Endothelial cell of umbilical vein (primary cell): ENCODE data around the gene RHOC. TPM values are rescaled to one million over a fixed set of nuclear protein-coding genes. Genes with fewer than 3 reads are reported as not detected.

ENCODE experiments used
- BruUV-seq: library from RNA; stranded (reverse); fragments of 400-500 nt; replicated peaks from 2 replicates; lab custom pipeline; 2021; lab: Mats Ljungman, UMichigan
- CTCF ChIA-PET: fragments of 300-600, 350-600 bp; sonication (Branson Sonifier 250); formaldehyde crosslinking; loops from one replicate; lab custom pipeline; 2021; ENCODE audit warnings: antibody characterized with exemption, inconsistent platforms; lab: Charles Lee
- POLR2A ChIA-PET: fragments of 300-600, 350-600 bp; sonication (Branson Sonifier 250); formaldehyde crosslinking; loops from one replicate; lab custom pipeline; 2021; ENCODE audit warnings: antibody characterized with exemption, inconsistent platforms; lab: Charles Lee
- DNase-seq: peaks from one replicate; pipeline ENCODE4 v3.0.0-alpha.2; 2011; ENCODE audit warnings: low read depth, low spot score
- FAIRE-seq: peaks from 2 replicates; lab custom pipeline; 2011; peaks lifted over from hg19 to GRCh38; lab: Jason Lieb, UNC
- H2AFZ ChIP-seq: 2 replicates; pipeline ENCODE4 v1.6.0; 2012; ENCODE audit warnings: low read depth, low read length, control low read depth, inconsistent platforms
- H3K27ac ChIP-seq: 2 replicates; pipeline ENCODE4 v1.5.1; 2011; ENCODE audit warnings: low read depth, mild to moderate bottlenecking, control low read depth, low read length, moderate library complexity; ENCODE audit not compliant: insufficient read depth
- H3K27me3 ChIP-seq, 2 experiments: 2 replicates each; pipeline versions ENCODE4 v1.6.0 to v1.6.1; 2011; ENCODE audit warnings: low read length in 2 of 2, mixed read lengths in 1 of 2; ENCODE audit not compliant: control insufficient read depth in 2 of 2, insufficient read depth in 2 of 2
- H3K36me3 ChIP-seq, 2 experiments: 2 replicates in 1 of 2; 3 replicates in 1 of 2; pipeline ENCODE4 v1.5.1; 2011; ENCODE audit warnings: low read length in 2 of 2, mild to moderate bottlenecking in 1 of 2, moderate library complexity in 1 of 2; ENCODE audit not compliant: control insufficient read depth in 2 of 2, insufficient read depth in 2 of 2; ENCODE audit errors: extremely low read depth in 1 of 2
- H3K4me1 ChIP-seq: 3 replicates; pipeline ENCODE4 v1.5.1; 2011; ENCODE audit warnings: mild to moderate bottlenecking, low read length; ENCODE audit not compliant: control insufficient read depth, insufficient read depth; ENCODE audit errors: extremely low read depth
- H3K4me2 ChIP-seq: 2 replicates; pipeline ENCODE4 v1.6.1; 2011; ENCODE audit warnings: low read length, control low read depth, mixed read lengths; ENCODE audit not compliant: insufficient read depth
- H3K4me3 ChIP-seq, 3 experiments: fragments of 200-600 bp in 1 of 3; sonication (generic), shearing (Covaris generic) in 1 of 3; replicated peaks in 1 of 3; 2 replicates each; pipeline ENCODE4 v1.5.1; 2011 to 2016; ENCODE audit warnings: control low read depth in 3 of 3, low read length in 3 of 3, mild to moderate bottlenecking in 2 of 3, inconsistent platforms in 1 of 3, low read depth in 1 of 3, moderate library complexity in 1 of 3; ENCODE audit not compliant: insufficient read depth in 1 of 3
- H3K79me2 ChIP-seq: 2 replicates; pipeline ENCODE4 v1.6.0; 2012; ENCODE audit warnings: low read length, inconsistent platforms; ENCODE audit not compliant: control insufficient read depth, insufficient read depth
- H3K9ac ChIP-seq: replicated peaks from 2 replicates; pipeline ENCODE3; 2011; ENCODE audit warnings: low read length, control low read depth; ENCODE audit not compliant: insufficient read depth; ENCODE audit errors: extremely low read depth
- H3K9me1 ChIP-seq: replicated peaks from 3 replicates; pipeline ENCODE4 v1.6.0; 2011; ENCODE audit warnings: mild to moderate bottlenecking, low read length; ENCODE audit not compliant: control insufficient read depth, insufficient read depth; ENCODE audit errors: extremely low read depth
- H3K9me3 ChIP-seq: replicated peaks from 2 replicates; pipeline ENCODE4 v1.5.1; 2012; ENCODE audit warnings: low read length, inconsistent platforms; ENCODE audit not compliant: control insufficient read depth, insufficient read depth
- H4K20me1 ChIP-seq: replicated peaks from 2 replicates; pipeline ENCODE3; 2011; ENCODE audit warnings: mild to moderate bottlenecking, low read length; ENCODE audit not compliant: control insufficient read depth, insufficient read depth; ENCODE audit errors: extremely low read depth
- EZH2 ChIP-seq: IDR thresholded peaks from 2 replicates; pipeline ENCODE4 v1.6.1; 2012; ENCODE audit warnings: borderline replicate concordance, low read depth, mild to moderate bottlenecking, moderate library complexity, low read length, inconsistent platforms; ENCODE audit not compliant: severe bottlenecking
- FOS ChIP-seq: IDR thresholded peaks from 2 replicates; pipeline ENCODE4 v1.6.1; 2011; ENCODE audit warnings: mild to moderate bottlenecking, low read length, moderate library complexity, borderline replicate concordance; ENCODE audit not compliant: insufficient read depth
- GATA2 ChIP-seq: IDR thresholded peaks from 2 replicates; pipeline ENCODE4 v1.7.0; 2011; ENCODE audit warnings: low read depth, mild to moderate bottlenecking, moderate library complexity, mixed read lengths, low read length; ENCODE audit not compliant: insufficient read length, insufficient read depth
- JUN ChIP-seq: IDR thresholded peaks from 2 replicates; pipeline ENCODE4 v1.6.1; 2011; ENCODE audit warnings: borderline replicate concordance, low read depth; ENCODE audit not compliant: insufficient read length, insufficient read depth
- MYC ChIP-seq: IDR thresholded peaks from one replicate; pipeline ENCODE4 v1.6.1; 2011; ENCODE audit warnings: mild to moderate bottlenecking, low read depth, low read length
- POLR2A ChIP-seq: IDR thresholded peaks from 2 replicates; pipeline ENCODE4 v1.6.1; 2012; ENCODE audit warnings: low read depth, mild to moderate bottlenecking, control low read depth, low read length
- POLR2AphosphoS5 ChIP-seq: IDR thresholded peaks from 2 replicates; pipeline ENCODE4 v1.6.1; 2012; ENCODE audit warnings: low read depth, mild to moderate bottlenecking, control low read depth, low read length, moderate library complexity; ENCODE audit not compliant: insufficient read depth
- dilution Hi-C: fragments of 300-500 bp; cut with MboI; formaldehyde crosslinking; loops from one replicate; pipeline ENCODE4 v1.15.0; 2019; ENCODE audit warnings: low sequenced_read_pairs; ENCODE audit not compliant: extremely low pct_ligation_motif_present
- intact Hi-C: fragments of 100-400 bp; cut with micrococcal nuclease; formaldehyde crosslinking; loops from one replicate; pipeline ENCODE4 v1.10.0; 2022
- polyA plus RNA-seq, 4 experiments: library from polyadenylated mRNA; depleted of rRNA in 3 of 4; stranded (reverse) in 3 of 4; unstranded in 1 of 4; fragments of >200 nt; gene quantifications; 2 replicates each; pipeline versions ENCODE4 v1.2.1 to v1.2.3, GENCODE V29; 2011 to 2012; ENCODE audit warnings: missing spikeins in 1 of 4
- total RNA-seq: library from RNA; stranded (reverse); gene quantifications from 2 replicates; pipeline ENCODE4 v1.2.3, GENCODE V29; 2021
- TF ChIP-seq, protein P1 (sequence below): IDR thresholded peaks from 2 replicates; pipeline ENCODE4 v1.6.1; 2011; ENCODE audit not compliant: insufficient read depth, insufficient read length
- TF ChIP-seq, protein P2 (sequence below), 2 donors: IDR thresholded peaks; 1 replicate in 1 of 2; 2 replicates in 1 of 2; pipeline ENCODE4 v1.5.1; 2011; ENCODE audit warnings: low read length in 2 of 2, mild to moderate bottlenecking in 2 of 2, moderate library complexity in 2 of 2, control low read depth in 1 of 2, inconsistent platforms in 1 of 2, low read depth in 1 of 2; ENCODE audit not compliant: insufficient read depth in 1 of 2; ENCODE audit errors: extremely low read depth in 1 of 2

RHOC gene
- total and polyA plus RNA-seq, 2 donors (not counting 3 experiments of a cell fraction or from before 2014, with no cell fraction given): 699 to 1,244 TPM

DNA sequence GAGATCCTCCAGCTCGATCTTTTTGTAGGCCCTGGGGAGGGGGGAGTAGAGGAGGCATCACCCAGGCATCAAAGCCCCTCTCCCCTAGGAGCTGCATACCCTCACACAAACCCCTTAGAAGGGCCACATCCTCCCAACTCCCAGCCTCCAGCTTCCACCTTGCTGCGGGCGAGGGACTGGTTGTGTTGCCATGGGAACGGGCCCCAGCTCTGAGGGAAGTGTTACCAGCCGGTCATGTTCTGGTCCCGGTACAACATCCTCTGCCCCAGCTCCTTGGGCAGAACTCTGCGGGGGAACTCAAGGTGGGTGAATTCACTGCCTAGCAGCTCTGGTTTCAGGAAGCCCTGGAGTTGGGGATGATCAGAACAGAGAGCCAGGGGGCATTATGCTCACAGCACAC, 4.1 kb upstream of the RHOC start:
- H3K27me3 ChIP-seq: no peaks in the 10 kb centered on the region
- peaks cover 14% of the 10 kb centered on the region for H3K4me1 ChIP-seq
- no peak overlapping the region for H2AFZ ChIP-seq
- peaks cover 9% of the 10 kb centered on the region for H3K79me2 ChIP-seq
- no peaks in the 10 kb centered on the region for H3K36me3 ChIP-seq
- H4K20me1 ChIP-seq: no peaks in the 10 kb centered on the region
- intact Hi-C loops: loop anchor here (5.0 to 10.0 kb wide), 2 partner anchors 414 to 1194 kb away; partner anchors contain the start of genes AP4B1 and DCLRE1B
- no peak overlapping the region for H3K4me3 ChIP-seq
- H3K9me1 ChIP-seq: no peaks in the 10 kb centered on the region
- ChIA-PET CTCF (interaction anchor here (0.6 to 1.0 kb wide), 3 partner anchors 11 to 362 kb away, joined by 3 read pairs; partner anchors contain the start of gene LRIG2), POLR2A (no interaction called here)
- no peak overlapping the region for H3K9ac ChIP-seq
- no peak overlapping the region for H3K4me2 ChIP-seq
- dilution Hi-C loops: no loop called here
- H3K9me3 ChIP-seq: no peaks in the 10 kb centered on the region
- FAIRE-seq: no peak
- TF ChIP-seq, protein P1, sequence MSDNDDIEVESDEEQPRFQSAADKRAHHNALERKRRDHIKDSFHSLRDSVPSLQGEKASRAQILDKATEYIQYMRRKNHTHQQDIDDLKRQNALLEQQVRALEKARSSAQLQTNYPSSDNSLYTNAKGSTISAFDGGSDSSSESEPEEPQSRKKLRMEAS: no peak
- TF ChIP-seq JUN (no peak), POLR2A (no peak), GATA2 (no peak), POLR2AphosphoS5 (no peak), MYC (no peak), EZH2 (no peak), FOS (no peak)
- TF ChIP-seq, protein P2, sequence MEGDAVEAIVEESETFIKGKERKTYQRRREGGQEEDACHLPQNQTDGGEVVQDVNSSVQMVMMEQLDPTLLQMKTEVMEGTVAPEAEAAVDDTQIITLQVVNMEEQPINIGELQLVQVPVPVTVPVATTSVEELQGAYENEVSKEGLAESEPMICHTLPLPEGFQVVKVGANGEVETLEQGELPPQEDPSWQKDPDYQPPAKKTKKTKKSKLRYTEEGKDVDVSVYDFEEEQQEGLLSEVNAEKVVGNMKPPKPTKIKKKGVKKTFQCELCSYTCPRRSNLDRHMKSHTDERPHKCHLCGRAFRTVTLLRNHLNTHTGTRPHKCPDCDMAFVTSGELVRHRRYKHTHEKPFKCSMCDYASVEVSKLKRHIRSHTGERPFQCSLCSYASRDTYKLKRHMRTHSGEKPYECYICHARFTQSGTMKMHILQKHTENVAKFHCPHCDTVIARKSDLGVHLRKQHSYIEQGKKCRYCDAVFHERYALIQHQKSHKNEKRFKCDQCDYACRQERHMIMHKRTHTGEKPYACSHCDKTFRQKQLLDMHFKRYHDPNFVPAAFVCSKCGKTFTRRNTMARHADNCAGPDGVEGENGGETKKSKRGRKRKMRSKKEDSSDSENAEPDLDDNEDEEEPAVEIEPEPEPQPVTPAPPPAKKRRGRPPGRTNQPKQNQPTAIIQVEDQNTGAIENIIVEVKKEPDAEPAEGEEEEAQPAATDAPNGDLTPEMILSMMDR (IDR thresholded peaks at IDR 0.05; ENCODE audit: extremely low read depth in 1 of 2, insufficient read depth in 1 of 2, low read depth in 1 of 2, low read length in 2 of 2): no peak
- no peak for DNase-seq
- BruUV-seq: no TSS peak
- H3K27ac ChIP-seq: no peak overlapping the region
